ENCODE measurements around the gene PPP2R5E.
A peak's percentile ranks its signal among the peaks of the same experiment; 100 is the strongest.
"Not testable (repeated sequence)": the region's sequence is repeated elsewhere in the genome, so short reads cannot be mapped to it uniquely, and the experiment has no call there.

Gene PPP2R5E

GRCh38 chr14:63431466-63431865 is 111.7 kb downstream of the PPP2R5E start:
- no peak for DNase-seq

- DNase-seq, result peak in 1 of 2 donors; percentile 38
Observed at GRCh38 chr14:63428486-63428885, 114.7 kb downstream of the PPP2R5E start.

- DNase-seq, result no peak
Observed at GRCh38 chr14:63426838-63427352, 116.3 kb downstream of the PPP2R5E start.

GRCh38 chr14:63423889-63424288 is 119.3 kb downstream of the PPP2R5E start:
- DNase-seq, result no peak

- DNase-seq, result no peak
Observed at GRCh38 chr14:63423381-63423780, 119.8 kb downstream of the PPP2R5E start.

GRCh38 chr14:63421919-63422318 is 121.3 kb downstream of the PPP2R5E start:
- no peak for DNase-seq

DNA sequence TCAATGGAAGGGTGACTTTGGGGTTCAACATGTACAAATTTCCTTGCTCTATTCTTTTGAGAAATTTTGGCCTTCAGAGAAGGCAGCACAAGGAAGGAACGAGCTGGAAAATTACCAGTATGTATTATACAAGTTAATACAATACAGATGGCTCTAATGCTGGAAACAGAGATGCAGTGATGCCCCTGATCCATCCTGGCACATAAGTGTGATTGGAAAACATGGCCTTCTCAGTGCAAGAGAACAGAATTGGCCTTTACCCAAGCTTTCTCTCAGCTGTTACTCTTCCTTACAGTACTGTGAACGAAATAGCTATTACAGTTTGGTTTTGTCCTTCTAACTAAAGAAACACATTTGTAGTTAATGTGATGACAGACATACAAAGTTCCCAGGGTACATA is 122.0 kb downstream of the PPP2R5E start:
- DNase-seq, result no peak

- no peak for DNase-seq
Observed at GRCh38 chr14:63418020-63418419, 125.2 kb downstream of the PPP2R5E start.

GRCh38 chr14:63413009-63413408 is 130.2 kb downstream of the PPP2R5E start:
- DNase-seq, result no peak

DNA sequence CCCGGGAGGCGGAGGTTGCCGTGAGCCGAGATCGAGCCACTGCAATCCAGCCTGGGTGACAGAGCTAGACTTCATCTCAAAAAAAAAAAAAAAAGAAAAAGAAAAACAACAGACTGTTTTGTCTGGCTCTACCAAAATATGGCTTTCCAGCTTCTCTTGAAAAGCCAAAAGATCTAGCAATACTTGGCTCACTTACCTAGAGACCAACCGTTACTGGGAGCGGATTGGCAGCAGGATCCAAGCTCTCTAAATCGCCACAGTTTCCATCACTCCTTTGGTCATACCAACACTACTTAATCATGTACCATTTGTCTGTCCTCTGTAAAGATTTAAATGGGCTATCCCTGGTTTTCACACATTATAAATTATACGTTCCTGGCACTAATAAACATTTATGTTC is 136.8 kb downstream of the PPP2R5E start:
- DNase-seq, result no peak

GRCh38 chr14:63405715-63406114 is 137.5 kb downstream of the PPP2R5E start:
- no peak for DNase-seq

DNA sequence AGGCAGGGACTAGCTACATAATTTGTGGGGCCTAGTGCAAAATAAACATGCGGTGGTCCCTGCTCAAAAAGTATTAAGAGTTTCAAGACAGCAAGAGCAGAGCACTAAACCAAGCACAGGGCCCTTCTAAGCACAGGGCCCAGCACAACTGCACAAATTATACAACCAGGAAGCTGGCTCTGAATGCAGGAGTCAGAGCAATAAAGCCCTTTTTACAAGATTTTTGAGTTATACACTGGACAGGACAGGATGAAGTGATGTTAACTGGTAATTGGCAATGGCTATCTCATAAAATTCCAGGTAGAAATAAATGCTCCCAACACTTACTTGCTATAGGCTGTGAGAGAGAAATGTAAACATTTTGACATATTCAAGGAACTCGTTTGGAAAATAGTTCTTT is 138.3 kb downstream of the PPP2R5E start:
- no peak for DNase-seq

DNA sequence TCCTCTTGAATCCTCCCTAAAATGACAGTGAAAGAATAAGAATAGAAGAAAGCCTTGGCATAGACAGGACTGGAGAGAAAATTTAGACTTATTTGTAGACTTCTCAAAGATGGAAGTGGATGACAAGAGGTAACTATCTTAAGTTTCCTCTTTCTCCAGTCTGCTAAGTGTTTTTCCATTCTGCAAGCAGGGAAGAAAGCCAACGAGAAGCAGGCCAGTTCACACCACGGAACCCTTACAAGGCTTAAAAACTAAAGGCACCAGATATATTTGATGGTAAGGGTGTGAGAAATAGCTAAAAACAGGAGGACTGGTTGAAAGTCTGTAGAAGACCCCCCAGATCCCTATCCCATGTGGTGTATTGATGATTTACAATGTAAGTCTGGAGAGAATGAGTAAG is 141.5 kb downstream of the PPP2R5E start:
- no peak for DNase-seq

- DNase-seq, result no peak
Observed at GRCh38 chr14:63398952-63399351, 144.2 kb downstream of the PPP2R5E start.

GRCh38 chr14:63394841-63395240 is 148.3 kb downstream of the PPP2R5E start:
- no peak for DNase-seq

GRCh38 chr14:63394432-63394831 is 148.7 kb downstream of the PPP2R5E start:
- DNase-seq, result no peak

DNA sequence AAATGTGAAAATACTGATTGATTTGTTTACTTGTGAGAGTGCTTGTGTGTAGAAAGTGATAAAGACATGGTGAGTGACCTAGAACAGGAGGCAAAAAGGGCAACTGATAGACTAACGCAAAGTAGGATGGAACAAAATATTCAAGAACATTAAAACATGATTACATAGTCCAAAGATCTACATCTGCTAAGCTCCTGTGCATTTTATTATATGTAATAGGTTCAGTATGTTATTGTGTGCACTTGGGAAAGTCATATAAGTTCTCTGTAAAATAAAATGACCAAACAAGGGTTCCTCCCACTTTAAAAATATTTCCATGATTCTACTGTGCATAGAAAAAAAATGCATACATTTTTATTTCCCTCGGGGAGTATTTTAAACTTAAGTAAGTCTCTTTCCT is 150.2 kb downstream of the PPP2R5E start:
- no peak for DNase-seq

GRCh38 chr14:63392236-63392635 is 150.9 kb downstream of the PPP2R5E start:
- no peak for DNase-seq

DNA sequence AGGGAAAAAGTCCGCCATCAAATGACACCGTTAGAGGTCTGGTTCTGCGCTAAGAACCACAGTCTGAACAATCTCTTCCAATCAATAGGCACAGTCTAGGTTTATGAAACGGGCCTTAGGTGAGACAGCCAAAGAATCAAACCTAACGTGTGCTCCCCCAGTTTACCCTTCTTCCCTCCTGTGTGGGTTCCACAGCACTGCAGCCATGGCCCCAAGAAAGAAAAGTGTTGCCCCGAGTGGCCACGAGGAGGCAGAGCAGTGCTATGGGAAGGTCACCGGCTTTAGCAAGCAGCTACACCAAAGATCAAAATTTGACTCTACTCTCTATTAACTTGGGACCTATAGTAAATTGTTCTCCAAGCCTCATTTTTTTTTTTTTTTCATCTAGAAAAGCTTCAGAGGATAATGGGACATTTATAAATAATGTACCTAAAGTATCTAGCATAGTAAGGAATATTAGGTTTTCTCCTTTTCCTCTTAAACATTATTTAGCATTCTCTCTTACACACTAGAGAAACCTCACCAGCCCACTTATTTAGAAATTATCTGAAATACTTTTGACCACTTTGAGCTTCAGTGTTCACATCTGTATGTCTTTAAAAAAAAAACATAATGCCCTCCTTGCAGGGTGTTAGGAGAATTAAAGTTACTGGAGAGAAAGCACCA is 154.3 kb downstream of the PPP2R5E start:
- peak; percentile 57 to 59 for DNase-seq

GRCh38 chr14:63387711-63388110 is 155.5 kb downstream of the PPP2R5E start:
- DNase-seq, result no peak

- DNase-seq, result peak in 1 of 2 donors; percentile 16
Observed at GRCh38 chr14:63383776-63384367, 159.3 kb downstream of the PPP2R5E start.

GRCh38 chr14:63378444-63378843 is 164.7 kb downstream of the PPP2R5E start:
- no peak for DNase-seq

GRCh38 chr14:63375769-63376168 is 167.4 kb downstream of the PPP2R5E start:
- DNase-seq, result no peak

DNA sequence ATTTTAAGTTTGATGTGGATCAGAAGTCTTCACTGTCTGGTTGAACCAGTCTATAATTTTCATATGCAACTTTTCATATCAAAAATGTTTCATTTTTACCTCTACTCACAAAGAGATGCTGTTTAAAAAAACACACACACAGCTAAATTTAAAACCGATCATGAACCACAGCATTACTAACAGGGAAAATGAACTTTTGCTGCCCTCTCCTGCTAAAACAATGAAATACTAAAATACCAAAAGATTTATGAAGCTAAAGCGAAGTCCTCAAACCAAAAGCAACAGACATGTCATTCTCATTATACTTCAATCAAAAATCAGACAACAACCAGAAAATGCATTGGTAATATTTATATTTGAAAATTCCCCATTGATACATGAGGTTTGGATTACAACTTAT is 171.6 kb downstream of the PPP2R5E start:
- DNase-seq, result not testable (repeated sequence)

- no peak for DNase-seq
Observed at GRCh38 chr14:63371033-63371432, 172.1 kb downstream of the PPP2R5E start.
